ENCODE results near the gene EVA1B.
A peak's percentile ranks its signal among the peaks of the same experiment; 100 is the strongest.

EVA1B gene

GRCh38 chr1:36307601-36308330, 15.7 kb downstream of the EVA1B start:
- DNase-seq = no peak

GRCh38 chr1:36306902-36307456, 16.5 kb downstream of the EVA1B start:
- DNase-seq = peak; percentile 91

- DNase-seq = no peak
Measured at GRCh38 chr1:36306210-36306901, 17.1 kb downstream of the EVA1B start, which contains the start of gene SH3D21. SH3D21 (plus strand) TSS chr1:36306368; CDS start chr1:36306421, 53 bp downstream.

- DNase-seq = no peak
Measured at GRCh38 chr1:36305915-36306209, 17.6 kb downstream of the EVA1B start.

- DNase-seq = no peak
Measured at GRCh38 chr1:36304970-36305914, 18.2 kb downstream of the EVA1B start.

GRCh38 chr1:36304521-36304920, 18.9 kb downstream of the EVA1B start:
- DNase-seq = no peak

GRCh38 chr1:36303650-36304360, 19.6 kb downstream of the EVA1B start:
- no peak for DNase-seq

- no peak for DNase-seq
Measured at GRCh38 chr1:36303244-36303643, 20.2 kb downstream of the EVA1B start.

- no peak for DNase-seq
Measured at GRCh38 chr1:36301220-36301619, 22.2 kb downstream of the EVA1B start.

GRCh38 chr1:36300526-36300925, 22.9 kb downstream of the EVA1B start:
- DNase-seq = no peak

GRCh38 chr1:36298640-36299039, 24.8 kb downstream of the EVA1B start:
- no peak for DNase-seq

- no peak for DNase-seq
Measured at GRCh38 chr1:36297062-36297461, 26.4 kb downstream of the EVA1B start.

- DNase-seq = no peak
Measured at GRCh38 chr1:36295390-36295789, 28.1 kb downstream of the EVA1B start.

GRCh38 chr1:36287595-36287994, 35.9 kb downstream of the EVA1B start:
- no peak for DNase-seq

- DNase-seq = no peak
Measured at GRCh38 chr1:36286802-36287201, 36.6 kb downstream of the EVA1B start.

- DNase-seq = peak; percentile 82
Measured at GRCh38 chr1:36285443-36286101, 37.9 kb downstream of the EVA1B start.

- no peak for DNase-seq
Measured at GRCh38 chr1:36284517-36284916, 38.9 kb downstream of the EVA1B start.

- peak; percentile 22 for DNase-seq
Measured at GRCh38 chr1:36284061-36284460, 39.4 kb downstream of the EVA1B start.

- DNase-seq = no peak
Measured at GRCh38 chr1:36279789-36280296, 43.6 kb downstream of the EVA1B start.

GRCh38 chr1:36279110-36279788, 44.2 kb downstream of the EVA1B start:
- peak; percentile 30 for DNase-seq

GRCh38 chr1:36276688-36277087, 46.8 kb downstream of the EVA1B start:
- DNase-seq = no peak

Data from fibroblast of skin of right quadriceps (primary cell).